GM10248 (cell line): ENCODE results near the gene MAPKAP1.

Source experiments
- CTCF ChIA-PET: fragments of 300-600 bp; sonication (Branson Sonifier 250); formaldehyde crosslinking; extraction: SDS; loops from one replicate; lab custom pipeline; 2021; ENCODE audit warnings: antibody characterized with exemption; lab: Yijun Ruan, JAX
- POLR2A ChIA-PET: fragments of 350-650 bp; sonication (Branson Sonifier 250); formaldehyde crosslinking; extraction: SDS; loops from one replicate; lab custom pipeline; 2020; ENCODE audit warnings: antibody characterized with exemption; lab: Yijun Ruan, JAX
- DNase-seq: peaks from one replicate; pipeline ENCODE4 v3.0.0; 2012; ENCODE audit errors: extremely low spot score
- TF ChIP-seq, protein P1 (sequence below): IDR thresholded peaks from 2 replicates; pipeline ENCODE4 v1.5.1; 2012; ENCODE audit warnings: mild to moderate bottlenecking, low read depth; ENCODE audit errors: extremely low read depth, missing control alignments, control extremely low read depth

Gene MAPKAP1

DNA sequence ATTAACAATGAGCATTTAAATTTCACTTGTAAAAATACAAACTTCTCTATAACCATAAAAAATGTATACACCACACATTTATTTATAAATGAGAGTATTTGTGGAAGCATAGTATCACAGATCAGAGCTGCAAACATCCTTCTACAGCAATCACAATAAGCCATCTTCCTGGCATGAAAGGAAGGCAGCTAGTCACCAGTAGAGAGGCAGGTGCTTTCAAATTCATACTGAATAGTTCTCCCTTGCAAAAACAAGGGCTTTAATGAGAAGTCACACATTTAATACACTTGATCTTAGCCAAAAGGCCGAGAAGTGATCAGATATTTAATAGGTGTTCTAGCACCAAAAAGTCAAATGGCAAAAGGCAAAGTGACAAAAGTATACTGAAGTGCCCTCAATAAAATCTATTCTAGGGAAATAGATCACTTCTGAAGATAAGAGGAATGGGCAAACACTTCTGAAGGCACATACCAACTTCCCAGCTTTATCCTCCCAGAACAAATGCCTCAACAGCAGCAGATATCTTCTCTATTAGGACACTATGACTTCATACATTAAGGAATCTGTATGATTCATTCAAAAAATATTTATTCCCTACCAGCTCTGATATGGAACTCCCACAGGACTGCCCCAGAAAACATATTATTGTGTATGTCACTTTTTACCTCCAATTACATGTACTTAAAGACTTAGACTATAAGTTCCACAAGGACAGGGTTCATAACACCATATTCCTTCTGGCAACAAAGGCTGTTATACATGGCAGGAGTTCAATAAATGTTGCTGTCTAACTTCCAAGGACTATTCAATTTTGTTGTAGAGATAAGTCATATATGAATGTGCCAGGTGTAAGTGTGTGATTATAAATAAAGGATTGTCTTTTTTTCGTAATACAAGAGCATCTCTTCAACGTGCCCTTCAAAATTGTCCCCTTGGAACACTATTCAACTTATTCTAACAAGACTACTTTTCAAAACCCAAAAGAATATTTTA is 31.7 kb downstream of the MAPKAP1 start:
- TF ChIP-seq, protein P1, sequence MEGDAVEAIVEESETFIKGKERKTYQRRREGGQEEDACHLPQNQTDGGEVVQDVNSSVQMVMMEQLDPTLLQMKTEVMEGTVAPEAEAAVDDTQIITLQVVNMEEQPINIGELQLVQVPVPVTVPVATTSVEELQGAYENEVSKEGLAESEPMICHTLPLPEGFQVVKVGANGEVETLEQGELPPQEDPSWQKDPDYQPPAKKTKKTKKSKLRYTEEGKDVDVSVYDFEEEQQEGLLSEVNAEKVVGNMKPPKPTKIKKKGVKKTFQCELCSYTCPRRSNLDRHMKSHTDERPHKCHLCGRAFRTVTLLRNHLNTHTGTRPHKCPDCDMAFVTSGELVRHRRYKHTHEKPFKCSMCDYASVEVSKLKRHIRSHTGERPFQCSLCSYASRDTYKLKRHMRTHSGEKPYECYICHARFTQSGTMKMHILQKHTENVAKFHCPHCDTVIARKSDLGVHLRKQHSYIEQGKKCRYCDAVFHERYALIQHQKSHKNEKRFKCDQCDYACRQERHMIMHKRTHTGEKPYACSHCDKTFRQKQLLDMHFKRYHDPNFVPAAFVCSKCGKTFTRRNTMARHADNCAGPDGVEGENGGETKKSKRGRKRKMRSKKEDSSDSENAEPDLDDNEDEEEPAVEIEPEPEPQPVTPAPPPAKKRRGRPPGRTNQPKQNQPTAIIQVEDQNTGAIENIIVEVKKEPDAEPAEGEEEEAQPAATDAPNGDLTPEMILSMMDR, result no peak
- ChIA-PET POLR2A (no interaction called here), CTCF (interaction anchor here (0.7 to 1.8 kb wide), 4 partner anchors 10 to 117 kb away, joined by 3 to 7 read pairs (median 3); no protein-coding TSS in a partner anchor)
- DNase-seq, result no peak

DNA sequence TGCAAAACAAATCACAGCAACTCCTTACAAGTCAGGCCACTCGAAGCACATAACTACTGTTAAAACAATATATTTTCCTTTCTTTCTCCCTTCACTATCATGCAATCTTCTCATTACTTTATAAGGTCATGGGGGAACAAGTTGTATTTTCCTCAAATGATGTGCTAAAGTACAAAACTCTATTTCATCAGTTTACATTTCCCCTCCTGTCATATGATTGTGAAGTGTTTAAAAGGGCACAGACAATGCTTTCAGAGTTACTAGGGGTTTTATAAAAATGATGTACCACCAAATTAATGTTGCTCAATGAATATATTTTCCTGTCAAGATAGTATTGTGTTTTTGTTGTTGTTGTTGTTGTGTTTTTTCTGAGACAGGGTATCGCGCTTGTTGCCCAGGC is 34.1 kb downstream of the MAPKAP1 start:
- POLR2A ChIA-PET, result no interaction called here

DNA sequence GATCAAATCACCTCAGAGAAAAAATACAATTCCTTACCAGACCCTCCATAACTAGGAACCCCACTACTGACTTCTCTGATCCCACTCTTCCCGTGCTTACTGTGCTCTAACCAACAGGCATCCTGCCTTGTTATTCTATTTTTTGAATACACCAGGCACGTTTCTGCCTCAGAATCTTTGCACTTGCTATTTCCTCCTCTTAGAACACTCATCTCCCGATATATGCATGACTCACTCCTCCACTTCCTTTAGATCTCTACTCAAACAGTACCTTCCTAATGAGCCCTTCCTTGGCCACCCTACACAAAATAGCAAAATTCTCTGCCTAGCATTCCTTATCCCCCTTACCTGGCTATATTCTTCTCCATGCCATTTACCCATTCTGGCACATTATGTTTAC is 43.9 kb downstream of the MAPKAP1 start:
- ChIA-PET POLR2A (no interaction called here), CTCF (no interaction called here)
- TF ChIP-seq, protein P1, result no peak
- DNase-seq, result peak; percentile 25

More for the DNA sequence above, 34.1 kb downstream of the MAPKAP1 start:
- no peak for DNase-seq
- CTCF ChIA-PET, result interaction anchor here (0.8 to 1.5 kb wide), 4 partner anchors 8 to 30 kb away, joined by 3 to 5 read pairs (median 4); no protein-coding TSS in a partner anchor
- TF ChIP-seq, protein P1, result no peak

DNA sequence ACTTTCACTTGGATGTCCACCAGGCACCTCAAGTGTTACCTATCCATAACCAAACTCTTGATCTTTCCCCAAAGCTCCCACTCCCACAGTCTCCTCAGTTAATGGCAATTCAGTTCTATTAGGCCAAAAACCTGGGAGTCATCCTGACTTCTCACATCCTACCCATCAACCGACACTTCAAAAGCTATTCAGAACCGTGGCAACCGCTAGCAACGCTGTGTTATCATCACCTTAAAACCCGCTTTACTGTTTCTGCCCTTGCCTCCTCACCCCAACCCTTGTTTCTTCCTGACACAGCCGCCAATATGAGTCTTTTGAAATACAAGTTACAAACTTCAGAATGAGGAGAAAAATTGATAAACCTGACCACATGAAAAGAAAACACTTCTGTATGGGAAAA is 46.5 kb downstream of the MAPKAP1 start:
- DNase-seq, result no peak
- ChIA-PET CTCF (interaction anchor here (1.6 to 1.8 kb wide), 2 partner anchors 9 to 12 kb away, joined by 4 to 5 read pairs; no protein-coding TSS in a partner anchor), POLR2A (no interaction called here)
- TF ChIP-seq, protein P1, result no peak

DNA sequence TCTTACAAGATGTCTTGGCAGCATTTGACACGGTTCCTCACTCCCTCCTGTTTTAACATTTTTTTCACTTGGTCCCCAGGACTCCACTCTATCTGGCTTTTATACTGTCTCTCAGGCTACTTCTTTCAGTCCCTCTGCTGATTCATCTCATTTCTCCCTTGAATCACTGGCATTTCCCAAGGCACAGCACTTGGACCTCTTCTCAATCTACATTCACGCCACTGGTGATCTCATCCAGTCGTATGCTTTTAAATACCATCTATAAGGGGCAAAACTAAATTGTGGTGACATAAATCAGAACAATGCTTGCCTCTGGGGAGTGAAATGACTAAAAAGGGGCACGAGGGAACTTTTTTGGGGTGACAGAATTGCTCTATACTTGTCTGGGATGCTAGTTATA is 47.1 kb downstream of the MAPKAP1 start:
- DNase-seq, result peak; percentile 20
- CTCF ChIA-PET, result interaction anchor here (0.9 kb wide), 1 partner anchor 9 kb away, joined by 5 read pairs; no protein-coding TSS in a partner anchor
- POLR2A ChIA-PET, result no interaction called here
- TF ChIP-seq, protein P1, result no peak

DNA sequence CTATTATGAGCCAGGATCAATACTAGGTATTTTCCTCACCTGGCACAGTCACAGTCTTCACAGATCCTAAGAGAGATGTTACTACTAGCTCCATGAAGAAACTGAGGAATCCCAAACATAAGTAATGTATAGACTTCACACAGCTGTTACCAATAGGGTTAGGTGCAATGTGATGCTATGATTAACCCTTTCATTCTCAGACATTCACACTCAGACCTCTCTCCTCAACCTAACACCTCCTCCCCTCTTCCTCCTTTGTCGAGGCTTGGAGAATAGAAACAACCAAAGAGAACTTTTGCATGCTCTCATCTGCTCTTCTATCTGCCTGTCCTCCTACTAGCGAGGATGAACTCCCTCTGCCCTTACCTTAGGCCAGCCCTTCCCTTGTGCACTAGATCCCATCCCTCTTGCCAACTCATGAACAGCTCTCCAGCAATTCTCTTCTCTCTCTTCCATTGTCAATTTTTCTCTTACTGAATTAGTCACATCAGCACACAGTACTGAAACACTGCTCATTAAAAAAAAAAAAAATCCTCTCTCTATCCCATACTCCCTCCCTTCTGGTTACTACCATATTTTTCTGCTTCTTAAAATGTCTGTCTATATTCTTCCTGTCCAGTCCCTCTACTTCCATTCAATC is 47.7 kb downstream of the MAPKAP1 start:
- ChIA-PET CTCF (interaction anchor here (0.9 to 1.4 kb wide), 4 partner anchors 9 to 101 kb away, joined by 3 to 5 read pairs (median 3); no protein-coding TSS in a partner anchor), POLR2A (no interaction called here)
- DNase-seq, result no peak
- TF ChIP-seq, protein P1, result no peak
